Hematopoietic multipotent progenitor cell treated with erythropoietin and hydrocortisone succinate and interleukin-3 and kit ligand, for 15 days (in vitro differentiated cells): Measurements from ENCODE around the gene SAMD15.
"Not testable (repeated sequence)": the region's sequence is repeated elsewhere in the genome, so short reads cannot be mapped to it uniquely, and the experiment has no call there.

Experiments
- DNase-seq: peaks from one replicate; pipeline ENCODE4 v3.0.0-alpha.2; 2015; ENCODE audit warnings: low spot score

Gene SAMD15

GRCh38 chr14:77375973-77376770 lies 1.0 kb upstream of the SAMD15 start:
- DNase-seq, result no peak

GRCh38 chr14:77377502-77377844 lies 294 bp downstream of the SAMD15 start:
- no peak for DNase-seq

- no peak for DNase-seq
Observed at GRCh38 chr14:77378701-77379100, 1.5 kb downstream of the SAMD15 start.

GRCh38 chr14:77390188-77390587 lies 13.0 kb downstream of the SAMD15 start:
- DNase-seq, result no peak

GRCh38 chr14:77400216-77400615 lies 23.0 kb downstream of the SAMD15 start:
- no peak for DNase-seq

- no peak for DNase-seq
Observed at GRCh38 chr14:77403768-77404167, 26.6 kb downstream of the SAMD15 start.

- no peak for DNase-seq
Observed at GRCh38 chr14:77406086-77406485, 28.9 kb downstream of the SAMD15 start.

GRCh38 chr14:77406718-77407117 lies 29.5 kb downstream of the SAMD15 start:
- DNase-seq, result no peak

- no peak for DNase-seq
Observed at GRCh38 chr14:77407158-77407557, 30.0 kb downstream of the SAMD15 start.

- DNase-seq, result peak; percentile 13
Observed at GRCh38 chr14:77409131-77409533, 32.0 kb downstream of the SAMD15 start.

- DNase-seq, result not testable (repeated sequence)
Observed at GRCh38 chr14:77415403-77416030, 38.3 kb downstream of the SAMD15 start.

GRCh38 chr14:77416098-77416497 lies 38.9 kb downstream of the SAMD15 start:
- not testable (repeated sequence) for DNase-seq

- DNase-seq, result no peak
Observed at GRCh38 chr14:77416836-77417235, 39.7 kb downstream of the SAMD15 start.

GRCh38 chr14:77421201-77421600 lies 44.0 kb downstream of the SAMD15 start:
- DNase-seq, result no peak

- DNase-seq, result no peak
Observed at GRCh38 chr14:77423423-77423822, 46.2 kb downstream of the SAMD15 start, which contains the start of gene NOXRED1. NOXRED1 (minus strand) TSS chr14:77423523; CDS start chr14:77422889, 634 bp downstream.

- DNase-seq, result no peak
Observed at GRCh38 chr14:77424862-77425261, 47.7 kb downstream of the SAMD15 start.

- DNase-seq, result no peak
Observed at GRCh38 chr14:77426396-77426795, 49.2 kb downstream of the SAMD15 start.

GRCh38 chr14:77436042-77436441 lies 58.9 kb downstream of the SAMD15 start:
- no peak for DNase-seq

- no peak for DNase-seq
Observed at GRCh38 chr14:77438596-77438995, 61.4 kb downstream of the SAMD15 start.

- DNase-seq, result no peak
Observed at GRCh38 chr14:77439861-77440260, 62.7 kb downstream of the SAMD15 start.
